Measurements from ENCODE around the gene ACOT9.

Gene ACOT9

GRCh38 chrX:23785580-23785979 lies 42.5 kb upstream of the ACOT9 start:
- Histone ChIP-seq H3K9me2 (replicated peaks; ENCODE audit: low read depth, low read length) (no peaks in the 10 kb centered on the region), H3K9me3 (ENCODE audit: insufficient read depth, low read depth, low read length) (no peaks in the 10 kb centered on the region), H4K20me1 (ENCODE audit: insufficient read depth, low read length, poor library complexity, severe bottlenecking) (no peaks in the 10 kb centered on the region), H3K4me1 (ENCODE audit: insufficient read depth, low read length, poor library complexity, severe bottlenecking) (peaks cover 7% of the 10 kb centered on the region), H3K4me3 (ENCODE audit: low read length, poor library complexity, severe bottlenecking) (no peak overlapping the region), H2AFZ (ENCODE audit: low read length) (no peak overlapping the region), H3K36me3 (ENCODE audit: insufficient read depth, low read length) (no peaks in the 10 kb centered on the region), H3F3A (ENCODE audit: low read depth) (no peaks in the 10 kb centered on the region), H3K27me3 (ENCODE audit: insufficient read depth, low read length, poor library complexity, severe bottlenecking) (no peaks in the 10 kb centered on the region), H3K4me2 (ENCODE audit: low read depth, low read length, poor library complexity, severe bottlenecking) (no peak overlapping the region), H3K79me2 (ENCODE audit: insufficient read depth, low read length) (peaks cover 16% of the 10 kb centered on the region), H3K9ac (ENCODE audit: low read depth, low read length, poor library complexity, severe bottlenecking) (peak overlapping the region; percentile 36)
- TF ChIP-seq EZH2phosphoT487 (IDR thresholded peaks at IDR 0.05; ENCODE audit: borderline replicate concordance): no peak
- TF ChIP-seq CTCF (conservative IDR thresholded peaks at IDR 0.05; ENCODE audit: low read length): no peak

GRCh38 chrX:23784470-23785331 lies 41.6 kb upstream of the ACOT9 start:
- Histone ChIP-seq H3K4me3 (ENCODE audit: low read length, poor library complexity, severe bottlenecking) (peak overlapping the region; percentile 93), H3K79me2 (ENCODE audit: insufficient read depth, low read length) (peaks cover 16% of the 10 kb centered on the region), H3K9me2 (replicated peaks; ENCODE audit: low read depth, low read length) (no peaks in the 10 kb centered on the region), H2AFZ (ENCODE audit: low read length) (no peak overlapping the region), H3K4me2 (ENCODE audit: low read depth, low read length, poor library complexity, severe bottlenecking) (peak overlapping the region; percentile 76), H3K27me3 (ENCODE audit: insufficient read depth, low read length, poor library complexity, severe bottlenecking) (no peaks in the 10 kb centered on the region), H3F3A (ENCODE audit: low read depth) (no peaks in the 10 kb centered on the region), H3K9ac (ENCODE audit: low read depth, low read length, poor library complexity, severe bottlenecking) (peak overlapping the region; percentile 83), H3K4me1 (ENCODE audit: insufficient read depth, low read length, poor library complexity, severe bottlenecking) (peaks cover 7% of the 10 kb centered on the region), H4K20me1 (ENCODE audit: insufficient read depth, low read length, poor library complexity, severe bottlenecking) (no peaks in the 10 kb centered on the region), H3K36me3 (ENCODE audit: insufficient read depth, low read length) (no peaks in the 10 kb centered on the region), H3K9me3 (ENCODE audit: insufficient read depth, low read depth, low read length) (no peaks in the 10 kb centered on the region)
- TF ChIP-seq CTCF (conservative IDR thresholded peaks at IDR 0.05; ENCODE audit: low read length) (no peak), EZH2phosphoT487 (IDR thresholded peaks at IDR 0.05; ENCODE audit: borderline replicate concordance) (no peak)

DNA sequence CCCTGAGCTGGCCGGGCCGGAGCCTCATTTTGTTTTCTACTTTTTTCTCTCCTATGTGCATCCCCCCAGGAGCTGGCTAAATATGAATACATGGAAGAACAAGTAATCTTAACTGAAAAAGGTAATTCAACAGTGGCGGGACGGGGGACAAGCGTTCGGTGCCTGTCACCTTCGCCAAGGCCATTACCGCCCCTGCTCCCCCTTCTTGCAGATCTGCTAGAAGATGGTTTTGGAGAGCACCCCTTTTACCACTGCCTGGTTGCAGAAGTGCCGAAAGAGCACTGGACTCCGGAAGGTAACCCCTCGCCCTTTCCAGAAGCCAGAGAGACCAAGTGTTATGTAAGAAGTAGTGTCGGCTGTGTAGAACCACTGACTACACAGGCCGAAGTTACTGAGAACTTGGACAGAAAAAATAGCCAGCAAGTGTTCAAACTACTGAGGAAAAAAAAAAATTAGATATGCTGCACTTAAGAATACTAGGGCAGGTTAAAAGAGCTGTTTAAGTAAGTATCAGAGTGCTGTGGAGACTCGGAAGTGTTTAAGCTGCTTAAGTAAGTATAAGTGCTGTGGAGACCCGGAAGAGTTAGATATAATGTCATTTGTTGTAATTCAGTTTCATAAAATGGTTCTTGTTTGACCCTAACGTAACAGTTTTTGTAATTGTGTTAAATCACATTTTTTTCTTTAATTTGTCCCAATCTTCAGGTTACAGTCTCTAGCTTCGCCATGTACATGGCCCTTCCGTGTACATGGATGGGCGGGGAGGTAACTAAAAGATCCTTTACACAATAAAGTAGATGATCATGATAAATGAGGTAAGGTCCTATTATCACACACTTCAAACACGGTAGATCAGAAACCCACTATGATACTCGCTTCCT lies 40.8 kb upstream of the ACOT9 start:
- Histone ChIP-seq H3F3A (ENCODE audit: low read depth) (no peaks in the 10 kb centered on the region), H2AFZ (ENCODE audit: low read length) (peak overlapping the region; percentile 45; the same call in 1 of the 2 replicates)

More for the DNA sequence above, 40.8 kb upstream of the ACOT9 start:
- Histone ChIP-seq H3K27me3 (ENCODE audit: insufficient read depth, low read length, poor library complexity, severe bottlenecking) (no peaks in the 10 kb centered on the region), H4K20me1 (ENCODE audit: insufficient read depth, low read length, poor library complexity, severe bottlenecking) (no peaks in the 10 kb centered on the region), H3K9me2 (replicated peaks; ENCODE audit: low read depth, low read length) (no peaks in the 10 kb centered on the region), H3K79me2 (ENCODE audit: insufficient read depth, low read length) (peaks cover 16% of the 10 kb centered on the region), H3K4me2 (ENCODE audit: low read depth, low read length, poor library complexity, severe bottlenecking) (peak overlapping the region; percentile 76), H3K4me3 (ENCODE audit: low read length, poor library complexity, severe bottlenecking) (peak overlapping the region; percentile 93), H3K4me1 (ENCODE audit: insufficient read depth, low read length, poor library complexity, severe bottlenecking) (peaks cover 7% of the 10 kb centered on the region), H3K9ac (ENCODE audit: low read depth, low read length, poor library complexity, severe bottlenecking) (peak overlapping the region; percentile 83), H3K9me3 (ENCODE audit: insufficient read depth, low read depth, low read length) (no peaks in the 10 kb centered on the region), H3K36me3 (ENCODE audit: insufficient read depth, low read length) (no peaks in the 10 kb centered on the region)
- TF ChIP-seq EZH2phosphoT487 (IDR thresholded peaks at IDR 0.05; ENCODE audit: borderline replicate concordance): no peak
- TF ChIP-seq CTCF (conservative IDR thresholded peaks at IDR 0.05; ENCODE audit: low read length): no peak

Data from Loucy (cell line).